ENCODE data around the gene PPP1R8.
"Not testable (repeated sequence)": the region's sequence is repeated elsewhere in the genome, so short reads cannot be mapped to it uniquely, and the experiment has no call there.

Gene PPP1R8

GRCh38 chr1:27795601-27796000 is 35.0 kb upstream of the PPP1R8 start:
- DNase-seq (ENCODE audit: low read depth), result no peak
- TF ChIP-seq CTCF (conservative IDR thresholded peaks at IDR 0.05; ENCODE audit: low read length), result no peak
- no peak overlapping the region for H3K4me3 ChIP-seq (ENCODE audit: low read length)

GRCh38 chr1:27804791-27805190 is 25.8 kb upstream of the PPP1R8 start:
- no peak for TF ChIP-seq CTCF (conservative IDR thresholded peaks at IDR 0.05; ENCODE audit: low read length)
- no peak for DNase-seq (ENCODE audit: low read depth)
- H3K4me3 ChIP-seq (ENCODE audit: low read length), result no peak overlapping the region

GRCh38 chr1:27806758-27807157 is 23.8 kb upstream of the PPP1R8 start:
- DNase-seq (ENCODE audit: low read depth), result no peak
- TF ChIP-seq CTCF (conservative IDR thresholded peaks at IDR 0.05; ENCODE audit: low read length), result no peak
- no peak overlapping the region for H3K4me3 ChIP-seq (ENCODE audit: low read length)

- TF ChIP-seq CTCF (conservative IDR thresholded peaks at IDR 0.05; ENCODE audit: low read length), result no peak
- DNase-seq (ENCODE audit: low read depth), result no peak
- H3K4me3 ChIP-seq (ENCODE audit: low read length), result no peak overlapping the region
Measured at GRCh38 chr1:27807385-27807784, 23.2 kb upstream of the PPP1R8 start.

- H3K4me3 ChIP-seq (ENCODE audit: low read length); DNase-seq (ENCODE audit: low read depth): not testable (repeated sequence)
Measured at GRCh38 chr1:27808131-27808530, 22.5 kb upstream of the PPP1R8 start.

- TF ChIP-seq CTCF (conservative IDR thresholded peaks at IDR 0.05; ENCODE audit: low read length), result no peak
- H3K4me3 ChIP-seq (ENCODE audit: low read length), result no peak overlapping the region
- no peak for DNase-seq (ENCODE audit: low read depth)
Measured at GRCh38 chr1:27809883-27810282, 20.7 kb upstream of the PPP1R8 start.

- no peak for TF ChIP-seq CTCF (conservative IDR thresholded peaks at IDR 0.05; ENCODE audit: low read length)
- DNase-seq (ENCODE audit: low read depth), result no peak
- H3K4me3 ChIP-seq (ENCODE audit: low read length), result no peak overlapping the region
Measured at GRCh38 chr1:27811741-27812500, 18.7 kb upstream of the PPP1R8 start.

All from AG10803 (cell line).